Trophoblast cell (in vitro differentiated cells and primary cell): ENCODE measurements around the gene DEDD2.
A peak's percentile ranks its signal among the peaks of the same experiment; 100 is the strongest.

Source experiments
- DNase-seq, 2 donors: peaks; one replicate each; pipeline ENCODE4 v3.0.0-alpha.2; 2016
- H2AFZ ChIP-seq: 2 replicates; pipeline ENCODE4 v1.6.1; 2013; ENCODE audit warnings: low read length, moderate library complexity, mild to moderate bottlenecking; ENCODE audit not compliant: insufficient read depth, poor library complexity
- H2AK5ac ChIP-seq: 2 replicates; pipeline ENCODE4 v1.6.1; 2013; ENCODE audit warnings: mild to moderate bottlenecking, low read length
- H2BK120ac ChIP-seq: 2 replicates; pipeline ENCODE4 v1.6.1; 2013; ENCODE audit warnings: low read length, mild to moderate bottlenecking, moderate library complexity; ENCODE audit not compliant: insufficient read depth, poor library complexity
- H2BK12ac ChIP-seq: 2 replicates; pipeline ENCODE4 v1.6.1; 2013; ENCODE audit warnings: mild to moderate bottlenecking, low read length, moderate library complexity
- H2BK5ac ChIP-seq: 2 replicates; pipeline ENCODE4 v1.6.1; 2013; ENCODE audit warnings: low read length, low read depth, moderate library complexity, mild to moderate bottlenecking; ENCODE audit not compliant: poor library complexity
- H3K14ac ChIP-seq: 2 replicates; pipeline ENCODE4 v1.6.1; 2013; ENCODE audit warnings: mild to moderate bottlenecking, low read length
- H3K18ac ChIP-seq: 2 replicates; pipeline ENCODE4 v1.6.1; 2013; ENCODE audit warnings: mild to moderate bottlenecking, low read length
- H3K23ac ChIP-seq: 2 replicates; pipeline ENCODE4 v1.6.1; 2013; ENCODE audit warnings: low read length
- H3K27ac ChIP-seq: 2 replicates; pipeline ENCODE4 v1.5.1; 2013; ENCODE audit warnings: low read depth, mild to moderate bottlenecking, inconsistent platforms, low read length, moderate library complexity
- H3K27me3 ChIP-seq: 2 replicates; pipeline ENCODE4 v1.6.1; 2013; ENCODE audit warnings: inconsistent platforms, mild to moderate bottlenecking, low read length, moderate library complexity; ENCODE audit not compliant: insufficient read depth
- H3K36me3 ChIP-seq, 2 experiments: 1 replicate in 1 of 2; 2 replicates in 1 of 2; pipeline ENCODE4 v1.6.1; 2013; ENCODE audit warnings: low read length in 2 of 2, mild to moderate bottlenecking in 2 of 2, moderate library complexity in 1 of 2; ENCODE audit not compliant: insufficient read depth in 2 of 2, control insufficient read depth in 1 of 2
- H3K4ac ChIP-seq: 2 replicates; pipeline ENCODE4 v1.6.1; 2013; ENCODE audit warnings: low read depth, mild to moderate bottlenecking, low read length, moderate library complexity
- H3K4me1 ChIP-seq, 2 experiments: 1 replicate in 1 of 2; 2 replicates in 1 of 2; pipeline ENCODE4 v1.6.1; 2013; ENCODE audit warnings: low read length in 2 of 2, mild to moderate bottlenecking in 2 of 2, moderate library complexity in 1 of 2; ENCODE audit not compliant: insufficient read depth in 2 of 2, control insufficient read depth in 1 of 2
- H3K4me2 ChIP-seq: 2 replicates; pipeline ENCODE4 v1.6.1; 2013; ENCODE audit warnings: inconsistent platforms, mild to moderate bottlenecking, low read length, moderate library complexity
- H3K4me3 ChIP-seq: 2 replicates; pipeline ENCODE4 v1.5.1; 2013; ENCODE audit warnings: mild to moderate bottlenecking, low read depth, low read length, inconsistent platforms
- H3K79me1 ChIP-seq: one replicate; pipeline ENCODE4 v1.6.1; 2013; ENCODE audit warnings: low read length
- H3K79me2 ChIP-seq: 2 replicates; pipeline ENCODE4 v1.6.1; 2013; ENCODE audit warnings: low read length, mild to moderate bottlenecking; ENCODE audit not compliant: control insufficient read depth, insufficient read depth, poor library complexity
- H3K9ac ChIP-seq: 2 replicates; pipeline ENCODE4 v1.6.1; 2013; ENCODE audit warnings: mild to moderate bottlenecking, low read length
- H3K9me3 ChIP-seq: 2 replicates; pipeline ENCODE4 v1.6.1; 2013; ENCODE audit warnings: low read depth, mild to moderate bottlenecking, control low read depth, inconsistent platforms, low read length; ENCODE audit not compliant: insufficient read depth
- H4K12ac ChIP-seq: 2 replicates; pipeline ENCODE4 v1.6.1; 2013; ENCODE audit warnings: low read depth, mild to moderate bottlenecking, low read length, moderate library complexity
- H4K8ac ChIP-seq: 2 replicates; pipeline ENCODE4 v1.6.1; 2013; ENCODE audit warnings: low read depth, mild to moderate bottlenecking, low read length, moderate library complexity
- H4K91ac ChIP-seq: one replicate; pipeline ENCODE4 v1.6.1; 2013; ENCODE audit warnings: low read depth, mild to moderate bottlenecking, low read length, moderate library complexity
- WGBS: extraction: QIAGEN DNeasy Blood & Tissue Kit; methylation state at CpG from one replicate; pipeline ENCODE4 v1.1.7; 2013; ENCODE audit warnings: missing lambda C conversion rate; ENCODE audit not compliant: insufficient read length, insufficient coverage; ENCODE audit errors: extremely low coverage; 5-methylcytosine and 5-hydroxymethylcytosine counted together

The DEDD2 gene

GRCh38 chr19:42249149-42249750 lies 31.8 kb upstream of the DEDD2 start:
- H3K9me3 ChIP-seq, result no peaks in the 10 kb centered on the region
- H4K12ac ChIP-seq, result no peak overlapping the region
- H4K91ac ChIP-seq, result no peak overlapping the region
- H3K79me2 ChIP-seq, result peaks cover 22% of the 10 kb centered on the region
- DNase-seq, result no peak
- no peak overlapping the region for H2AFZ ChIP-seq
- no peak overlapping the region for H3K23ac ChIP-seq
- no peak overlapping the region for H2BK12ac ChIP-seq
- H3K4me2 ChIP-seq, result no peak overlapping the region
- no peak overlapping the region for H3K4ac ChIP-seq
- H2BK120ac ChIP-seq, result no peak overlapping the region
- H3K36me3 ChIP-seq, result peaks cover 37 to 41% of the 10 kb centered on the region in 2 experiments
- no peaks in the 10 kb centered on the region for H3K27me3 ChIP-seq
- H2AK5ac ChIP-seq, result no peak overlapping the region
- no CpG with 5 or more reads among the region's 36 CpGs for WGBS
- peaks cover 20% of the 10 kb centered on the region for H3K79me1 ChIP-seq
- no peak overlapping the region for H3K4me3 ChIP-seq
- H4K8ac ChIP-seq, result no peak overlapping the region
- no peak overlapping the region for H3K14ac ChIP-seq
- H2BK5ac ChIP-seq, result no peak overlapping the region
- H3K27ac ChIP-seq, result no peak overlapping the region
- peak overlapping the region; percentile 38 for H3K18ac ChIP-seq
- no peak overlapping the region for H3K9ac ChIP-seq
- H3K4me1 ChIP-seq, result peaks cover 19 to 24% of the 10 kb centered on the region in 2 experiments

GRCh38 chr19:42248270-42249148 lies 31.0 kb upstream of the DEDD2 start:
- H3K4me3 ChIP-seq, result no peak overlapping the region
- H2BK12ac ChIP-seq, result no peak overlapping the region
- no peak overlapping the region for H3K4ac ChIP-seq
- H3K23ac ChIP-seq, result no peak overlapping the region
- peaks cover 18% of the 10 kb centered on the region for H3K79me1 ChIP-seq
- H3K79me2 ChIP-seq, result peaks cover 19% of the 10 kb centered on the region
- no peak overlapping the region for H4K91ac ChIP-seq
- peak overlapping the region; percentile 38 for H3K18ac ChIP-seq
- no peak for DNase-seq
- no peak overlapping the region for H4K12ac ChIP-seq
- no peak overlapping the region for H2BK120ac ChIP-seq
- H2BK5ac ChIP-seq, result no peak overlapping the region
- H2AFZ ChIP-seq, result no peak overlapping the region
- H3K27ac ChIP-seq, result no peak overlapping the region
- H3K9ac ChIP-seq, result no peak overlapping the region
- WGBS, result no CpG with 5 or more reads among the region's 41 CpGs
- no peaks in the 10 kb centered on the region for H3K27me3 ChIP-seq
- H3K14ac ChIP-seq, result no peak overlapping the region
- H3K9me3 ChIP-seq, result no peaks in the 10 kb centered on the region
- no peak overlapping the region for H3K4me2 ChIP-seq
- H3K36me3 ChIP-seq, result peaks cover 37 to 41% of the 10 kb centered on the region in 2 experiments
- H3K4me1 ChIP-seq, result peaks cover 27 to 30% of the 10 kb centered on the region in 2 experiments
- no peak overlapping the region for H2AK5ac ChIP-seq
- no peak overlapping the region for H4K8ac ChIP-seq

GRCh38 chr19:42247640-42248199 lies 30.2 kb upstream of the DEDD2 start:
- no peak overlapping the region for H3K18ac ChIP-seq
- peaks cover 25 to 28% of the 10 kb centered on the region in 2 experiments for H3K4me1 ChIP-seq
- H2BK12ac ChIP-seq, result no peak overlapping the region
- H4K91ac ChIP-seq, result no peak overlapping the region
- H3K27ac ChIP-seq, result no peak overlapping the region
- no CpG with 5 or more reads among the region's 6 CpGs for WGBS
- no peak overlapping the region for H2BK5ac ChIP-seq
- no peaks in the 10 kb centered on the region for H3K9me3 ChIP-seq
- H2AK5ac ChIP-seq, result no peak overlapping the region
- no peaks in the 10 kb centered on the region for H3K27me3 ChIP-seq
- no peak overlapping the region for H3K14ac ChIP-seq
- no peak overlapping the region for H3K4me2 ChIP-seq
- H3K36me3 ChIP-seq, result peaks cover 37 to 38% of the 10 kb centered on the region in 2 experiments
- H3K4me3 ChIP-seq, result no peak overlapping the region
- no peak overlapping the region for H2AFZ ChIP-seq
- no peak overlapping the region for H3K9ac ChIP-seq
- H4K12ac ChIP-seq, result no peak overlapping the region
- H3K23ac ChIP-seq, result no peak overlapping the region
- H3K79me2 ChIP-seq, result peaks cover 11% of the 10 kb centered on the region
- DNase-seq, result no peak
- no peak overlapping the region for H4K8ac ChIP-seq
- peaks cover 13% of the 10 kb centered on the region for H3K79me1 ChIP-seq
- H2BK120ac ChIP-seq, result no peak overlapping the region
- no peak overlapping the region for H3K4ac ChIP-seq

GRCh38 chr19:42246922-42247639 lies 29.6 kb upstream of the DEDD2 start:
- H4K91ac ChIP-seq, result no peak overlapping the region
- no peak overlapping the region for H2BK5ac ChIP-seq
- no peak overlapping the region for H2BK12ac ChIP-seq
- DNase-seq, result no peak
- no CpG with 5 or more reads among the region's 7 CpGs for WGBS
- no peak overlapping the region for H3K4ac ChIP-seq
- peaks cover 14% of the 10 kb centered on the region for H3K79me1 ChIP-seq
- H3K27me3 ChIP-seq, result no peaks in the 10 kb centered on the region
- no peak overlapping the region for H3K23ac ChIP-seq
- no peak overlapping the region for H3K14ac ChIP-seq
- H3K9me3 ChIP-seq, result no peaks in the 10 kb centered on the region
- no peak overlapping the region for H3K4me3 ChIP-seq
- H3K79me2 ChIP-seq, result peaks cover 8% of the 10 kb centered on the region
- no peak overlapping the region for H3K18ac ChIP-seq
- H3K27ac ChIP-seq, result no peak overlapping the region
- H3K4me1 ChIP-seq, result peaks cover 20 to 23% of the 10 kb centered on the region in 2 experiments
- H3K36me3 ChIP-seq, result peaks cover 35 to 37% of the 10 kb centered on the region in 2 experiments
- no peak overlapping the region for H2BK120ac ChIP-seq
- peak overlapping the region; percentile 40 for H4K12ac ChIP-seq
- H3K9ac ChIP-seq, result no peak overlapping the region
- H3K4me2 ChIP-seq, result no peak overlapping the region
- H2AK5ac ChIP-seq, result no peak overlapping the region
- no peak overlapping the region for H4K8ac ChIP-seq
- H2AFZ ChIP-seq, result no peak overlapping the region
